HG03066 (cell line): ENCODE results near the gene MALAT1.
"Not testable (repeated sequence)": the region's sequence is repeated elsewhere in the genome, so short reads cannot be mapped to it uniquely, and the experiment has no call there.

Experiments used
- ATAC-seq: cut with Tn5 transposase; IDR thresholded peaks from one replicate; pipeline ENCODE4 v1.9.1; 2021; ENCODE audit warnings: low read depth; ENCODE audit not compliant: unreplicated experiment

Gene MALAT1

GRCh38 chr11:65497141-65498041, 1.5 kb upstream of the MALAT1 start:
- peak; percentile 59 for ATAC-seq

GRCh38 chr11:65498042-65498726, 661 bp upstream of the MALAT1 start:
- ATAC-seq, result no peak

- ATAC-seq, result no peak
These were observed 193 bp upstream of the MALAT1 start for GRCh38 chr11:65498727-65498976.

- no peak for ATAC-seq
These were observed 1.0 kb downstream of the MALAT1 start for GRCh38 chr11:65499713-65500386.

- no peak for ATAC-seq
These were observed 1.7 kb downstream of the MALAT1 start for GRCh38 chr11:65500387-65501185.

GRCh38 chr11:65501186-65501471, 2.3 kb downstream of the MALAT1 start:
- no peak for ATAC-seq

- ATAC-seq, result no peak
These were observed 2.8 kb downstream of the MALAT1 start for GRCh38 chr11:65501472-65502273.

GRCh38 chr11:65502274-65502554, 3.4 kb downstream of the MALAT1 start:
- no peak for ATAC-seq

GRCh38 chr11:65502555-65503367, 3.9 kb downstream of the MALAT1 start:
- ATAC-seq, result no peak

GRCh38 chr11:65503368-65503948, 4.6 kb downstream of the MALAT1 start:
- no peak for ATAC-seq

GRCh38 chr11:65503949-65504673, 5.3 kb downstream of the MALAT1 start:
- no peak for ATAC-seq

GRCh38 chr11:65504674-65505465, 6.0 kb downstream of the MALAT1 start:
- no peak for ATAC-seq

GRCh38 chr11:65505466-65506289, 6.8 kb downstream of the MALAT1 start:
- ATAC-seq, result no peak

GRCh38 chr11:65506290-65506771, 7.5 kb downstream of the MALAT1 start:
- no peak for ATAC-seq

- ATAC-seq, result peak; percentile 49
These were observed 8.1 kb downstream of the MALAT1 start for GRCh38 chr11:65506772-65507505.

- ATAC-seq, result not testable (repeated sequence)
These were observed 13.5 kb downstream of the MALAT1 start for GRCh38 chr11:65512311-65512710.
